OCI-LY7 (cell line): Measurements from ENCODE around the gene SEC24B. TPM values are rescaled to one million over a fixed set of nuclear protein-coding genes. Genes with fewer than 3 reads are reported as not detected.

Experiments
- BruUV-seq: library from RNA; stranded (reverse); fragments of 400-500 nt; replicated peaks from 2 replicates; lab custom pipeline; 2021; lab: Mats Ljungman, UMichigan
- CTCF ChIA-PET: fragments of 300-600 bp; sonication (Branson Sonifier 250); formaldehyde crosslinking; loops from one replicate; lab custom pipeline; 2022; ENCODE audit warnings: antibody characterized with exemption; ENCODE audit not compliant: unreplicated experiment; lab: Charles Lee
- POLR2A ChIA-PET: fragments of 300-600 bp; sonication (Branson Sonifier 250); formaldehyde crosslinking; loops from one replicate; lab custom pipeline; 2022; ENCODE audit warnings: antibody characterized with exemption; lab: Charles Lee
- DNase-seq: peaks from one replicate; pipeline ENCODE4 v3.0.0-alpha.2; 2015; ENCODE audit warnings: low spot score
- H2AFZ ChIP-seq: fragments of 200-600 bp; sonication (generic), shearing (Covaris generic); 2 replicates; pipeline ENCODE4 v1.6.1; 2014; ENCODE audit warnings: mild to moderate bottlenecking, antibody characterized with exemption, low read length, moderate library complexity
- H3K27ac ChIP-seq: fragments of 200-600 bp; sonication (generic); 2 replicates; pipeline ENCODE4 v1.5.1; 2014; ENCODE audit warnings: mixed run types, low read depth, mild to moderate bottlenecking, moderate library complexity, low read length, inconsistent platforms; ENCODE audit not compliant: poor library complexity, severe bottlenecking
- H3K36me3 ChIP-seq: fragments of 200-600 bp; sonication (generic); 2 replicates; pipeline ENCODE4 v1.6.1; 2014; ENCODE audit warnings: mild to moderate bottlenecking, antibody characterized with exemption, low read length, moderate library complexity, mixed read lengths; ENCODE audit not compliant: insufficient read depth
- H3K4me1 ChIP-seq: fragments of 200-600 bp; sonication (generic); 2 replicates; pipeline ENCODE4 v1.5.1; 2014; ENCODE audit warnings: mild to moderate bottlenecking, low read length; ENCODE audit not compliant: insufficient read depth, poor library complexity, severe bottlenecking
- H3K4me2 ChIP-seq: fragments of 200-600 bp; sonication (generic); 2 replicates; pipeline ENCODE4 v1.6.1; 2014; ENCODE audit warnings: mild to moderate bottlenecking, low read length
- H3K4me3 ChIP-seq: fragments of 200-600 bp; sonication (generic); 2 replicates; pipeline ENCODE4 v1.5.1; 2014; ENCODE audit warnings: mild to moderate bottlenecking, low read depth, low read length; ENCODE audit not compliant: poor library complexity, severe bottlenecking
- H3K79me2 ChIP-seq: fragments of 200-600 bp; sonication (generic); 2 replicates; pipeline ENCODE4 v1.6.1; 2016; ENCODE audit warnings: low read depth, mild to moderate bottlenecking, low read length, moderate library complexity, mixed read lengths; ENCODE audit not compliant: insufficient read depth
- H3K9me2 ChIP-seq: fragments of 200-600 bp; sonication (generic); 2 replicates; pipeline ENCODE4 v1.6.1; 2016; ENCODE audit warnings: mild to moderate bottlenecking, low read length, mixed read lengths; ENCODE audit not compliant: insufficient read depth
- H3K9me3 ChIP-seq: fragments of 200-600 bp; sonication (generic); 2 replicates; pipeline ENCODE4 v1.6.1; 2014; ENCODE audit warnings: mild to moderate bottlenecking, mixed run types, low read length, mixed read lengths
- H4K20me1 ChIP-seq: fragments of 200-600 bp; sonication (generic); 2 replicates; pipeline ENCODE4 v1.6.1; 2014; ENCODE audit warnings: mild to moderate bottlenecking, antibody characterized with exemption, low read length, moderate library complexity, mixed read lengths; ENCODE audit not compliant: insufficient read depth
- EZH2phosphoT487 ChIP-seq: fragments of 200-600 bp; sonication (generic); IDR thresholded peaks from 2 replicates; pipeline ENCODE4 v1.6.1; 2018; ENCODE audit warnings: low read depth, borderline replicate concordance, mild to moderate bottlenecking, mixed run types, antibody characterized with exemption, low read length, moderate library complexity, mixed read lengths
- intact Hi-C: fragments of 100-400 bp; cut with micrococcal nuclease; formaldehyde crosslinking; loops from one replicate; pipeline ENCODE4 v1.10.0; 2022; ENCODE audit not compliant: unreplicated experiment
- total RNA-seq, 2 experiments: library from RNA; depleted of rRNA in 1 of 2; stranded (reverse); fragments of >200 nt in 1 of 2; shearing (Covaris generic) in 1 of 2; gene quantifications; 2 replicates each; pipeline ENCODE4 v1.2.3, GENCODE V29; 2014 to 2022
- TF ChIP-seq, protein P1 (sequence below): fragments of 200-600 bp; sonication (generic); conservative IDR thresholded peaks from 2 replicates; pipeline ENCODE4 v1.5.1; 2014; ENCODE audit warnings: mild to moderate bottlenecking, antibody characterized with exemption, low read length, moderate library complexity, mixed read lengths

SEC24B gene
- total RNA-seq, 2 experiments from 2014 or later, result 13.1 to 26.3 TPM

DNA sequence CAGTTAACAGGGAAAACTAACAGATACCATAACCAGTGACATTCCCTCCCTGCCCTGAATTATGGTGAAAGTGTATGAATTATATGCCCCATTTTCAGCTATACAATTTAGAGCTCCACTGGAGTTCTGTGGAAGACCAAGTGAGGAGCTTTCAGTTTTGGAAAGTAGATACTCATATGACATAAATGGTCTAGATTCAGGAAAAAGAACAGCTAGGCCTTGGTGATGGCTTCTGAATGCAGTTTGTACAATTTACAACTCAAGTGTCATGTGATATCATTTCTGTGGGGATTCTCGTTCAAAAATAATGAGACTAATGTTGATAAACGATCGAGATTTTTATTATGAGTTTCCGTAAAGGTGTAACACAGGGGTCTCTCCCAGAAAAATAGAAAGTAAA lies 8.2 kb upstream of the SEC24B start:
- intact Hi-C loops, result no loop called here

DNA sequence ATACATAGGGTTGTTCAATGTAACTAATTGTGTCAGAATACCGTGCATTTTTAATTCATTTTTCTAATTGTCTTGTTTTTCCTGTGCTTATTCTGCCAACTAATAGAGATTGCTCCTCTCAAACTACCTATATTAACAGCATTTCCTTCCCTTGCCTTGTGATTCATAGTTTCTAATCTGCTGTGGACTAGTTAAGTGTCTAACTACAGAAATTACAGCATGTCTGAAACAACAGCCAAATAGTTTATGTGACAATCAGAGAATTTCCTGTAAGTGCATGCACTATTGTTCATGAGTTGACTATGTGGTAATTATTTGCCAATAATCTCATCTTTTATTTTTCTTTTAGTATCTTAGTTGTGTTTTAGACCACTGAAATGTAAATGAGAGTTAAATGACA lies 4.1 kb upstream of the SEC24B start:
- no peaks in the 10 kb centered on the region for H3K9me3 ChIP-seq
- H3K79me2 ChIP-seq, result peaks cover 5% of the 10 kb centered on the region
- CTCF ChIA-PET, result no interaction called here
- BruUV-seq, result no TSS peak
- no peak overlapping the region for H3K4me3 ChIP-seq
- TF ChIP-seq EZH2phosphoT487, result no peak
- TF ChIP-seq, protein P1, sequence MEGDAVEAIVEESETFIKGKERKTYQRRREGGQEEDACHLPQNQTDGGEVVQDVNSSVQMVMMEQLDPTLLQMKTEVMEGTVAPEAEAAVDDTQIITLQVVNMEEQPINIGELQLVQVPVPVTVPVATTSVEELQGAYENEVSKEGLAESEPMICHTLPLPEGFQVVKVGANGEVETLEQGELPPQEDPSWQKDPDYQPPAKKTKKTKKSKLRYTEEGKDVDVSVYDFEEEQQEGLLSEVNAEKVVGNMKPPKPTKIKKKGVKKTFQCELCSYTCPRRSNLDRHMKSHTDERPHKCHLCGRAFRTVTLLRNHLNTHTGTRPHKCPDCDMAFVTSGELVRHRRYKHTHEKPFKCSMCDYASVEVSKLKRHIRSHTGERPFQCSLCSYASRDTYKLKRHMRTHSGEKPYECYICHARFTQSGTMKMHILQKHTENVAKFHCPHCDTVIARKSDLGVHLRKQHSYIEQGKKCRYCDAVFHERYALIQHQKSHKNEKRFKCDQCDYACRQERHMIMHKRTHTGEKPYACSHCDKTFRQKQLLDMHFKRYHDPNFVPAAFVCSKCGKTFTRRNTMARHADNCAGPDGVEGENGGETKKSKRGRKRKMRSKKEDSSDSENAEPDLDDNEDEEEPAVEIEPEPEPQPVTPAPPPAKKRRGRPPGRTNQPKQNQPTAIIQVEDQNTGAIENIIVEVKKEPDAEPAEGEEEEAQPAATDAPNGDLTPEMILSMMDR, result no peak
- H3K9me2 ChIP-seq, result no peaks in the 10 kb centered on the region
- no peak overlapping the region for H2AFZ ChIP-seq
- no peak overlapping the region for H3K4me2 ChIP-seq
- H3K4me1 ChIP-seq, result peaks cover 10% of the 10 kb centered on the region
- DNase-seq, result no peak
- POLR2A ChIA-PET, result no interaction called here
- peaks cover 4% of the 10 kb centered on the region; the same call in 1 of the 2 replicates for H4K20me1 ChIP-seq
- no peaks in the 10 kb centered on the region for H3K36me3 ChIP-seq
- intact Hi-C loops, result no loop called here
- H3K27ac ChIP-seq, result no peak overlapping the region

More for the DNA sequence above, 8.2 kb upstream of the SEC24B start:
- Histone ChIP-seq H3K4me3 (no peak overlapping the region), H3K4me1 (peaks cover 9% of the 10 kb centered on the region), H3K36me3 (no peaks in the 10 kb centered on the region), H3K9me2 (no peaks in the 10 kb centered on the region), H2AFZ (no peak overlapping the region), H4K20me1 (no peaks in the 10 kb centered on the region), H3K79me2 (no peaks in the 10 kb centered on the region), H3K27ac (no peak overlapping the region), H3K9me3 (no peaks in the 10 kb centered on the region), H3K4me2 (no peak overlapping the region)
- no peak for TF ChIP-seq EZH2phosphoT487
- TF ChIP-seq, protein P1, result no peak
- ChIA-PET POLR2A (interaction anchor here (0.5 to 2.0 kb wide), 7 partner anchors 16 to 563 kb away, joined by 3 to 8 read pairs (median 3); no protein-coding TSS in a partner anchor), CTCF (interaction anchor here (0.6 kb wide), 1 partner anchor 265 kb away, joined by 5 read pairs; no protein-coding TSS in a partner anchor)
- no TSS peak for BruUV-seq
- no peak for DNase-seq

DNA sequence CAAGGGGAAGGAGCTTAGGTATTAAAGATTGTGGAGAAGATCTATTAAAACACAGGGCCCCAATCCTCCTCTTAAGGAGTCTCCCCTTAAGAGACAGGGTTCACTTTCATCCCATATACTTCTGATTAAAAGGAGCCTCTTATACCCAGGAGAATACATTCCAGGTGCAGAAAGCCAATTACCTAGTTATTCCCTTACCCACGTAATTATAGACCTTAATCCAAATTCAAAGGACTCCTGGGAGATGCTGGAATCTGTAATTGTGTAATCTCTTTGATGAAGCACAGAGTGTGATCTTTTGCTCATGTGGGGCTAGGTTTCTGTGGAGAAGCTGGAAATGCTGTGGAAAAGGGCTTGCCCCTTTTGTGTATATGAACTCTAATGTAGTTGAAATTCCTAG lies 1.4 kb upstream of the SEC24B start:
- H3K36me3 ChIP-seq, result no peaks in the 10 kb centered on the region
- H3K27ac ChIP-seq, result no peak overlapping the region
- TF ChIP-seq EZH2phosphoT487, result no peak
- TF ChIP-seq, protein P1, result no peak
- peak overlapping the region; percentile 97 for H3K4me2 ChIP-seq
- no peak for DNase-seq
- ChIA-PET POLR2A (interaction anchor here (0.6 to 2.2 kb wide), 5 partner anchors 11 to 217 kb away, joined by 3 to 8 read pairs (median 5); partner anchors contain the start of gene MCUB), CTCF (no interaction called here)
- H4K20me1 ChIP-seq, result peaks cover 29% of the 10 kb centered on the region; the same call in 1 of the 2 replicates
- BruUV-seq, result no TSS peak
- no peak overlapping the region for H3K4me3 ChIP-seq
- H3K79me2 ChIP-seq, result peaks cover 31% of the 10 kb centered on the region
- intact Hi-C loops, result loop anchor here (2.0 to 5.0 kb wide), 6 partner anchors 220 to 765 kb away; partner anchors contain the start of genes CASP6, ELOVL6 and GAR1
- no peaks in the 10 kb centered on the region for H3K9me3 ChIP-seq
- H3K4me1 ChIP-seq, result peaks cover 22% of the 10 kb centered on the region
- no peaks in the 10 kb centered on the region for H3K9me2 ChIP-seq
- H2AFZ ChIP-seq, result no peak overlapping the region
